Urinary bladder (tissue), 4 donors: ENCODE measurements around the gene FGF11. TPM values are rescaled to one million over a fixed set of nuclear protein-coding genes. Genes with fewer than 3 reads are reported as not detected.

Experiments used
- DNase-seq: peaks from one replicate; pipeline ENCODE4 v3.0.0-alpha.2; 2015; ENCODE audit errors: extremely low spot score
- H3K27ac ChIP-seq: one replicate; pipeline ENCODE4 v1.5.1; 2013; ENCODE audit warnings: low read depth, mild to moderate bottlenecking, moderate library complexity
- H3K36me3 ChIP-seq: one replicate; pipeline ENCODE4 v1.6.1; 2013; ENCODE audit warnings: mild to moderate bottlenecking, moderate library complexity; ENCODE audit not compliant: insufficient read depth
- H3K4me1 ChIP-seq: one replicate; pipeline ENCODE4 v1.6.1; 2013; ENCODE audit warnings: mild to moderate bottlenecking, moderate library complexity; ENCODE audit not compliant: insufficient read depth
- H3K4me3 ChIP-seq: one replicate; pipeline ENCODE4 v1.5.1; 2013; ENCODE audit warnings: low read depth, low read length
- WGBS: extraction: QIAGEN DNeasy Blood & Tissue Kit; methylation state at CpG from one replicate; pipeline ENCODE4 v1.1.7; 2013; 5-methylcytosine and 5-hydroxymethylcytosine counted together
- polyA plus RNA-seq: library from polyadenylated mRNA; stranded (reverse); fragments of 200-250 nt; gene quantifications from one replicate; pipeline ENCODE4 v1.2.3, GENCODE V29; 2013
- total RNA-seq: library from RNA; depleted of rRNA; stranded (reverse); fragments of >200 nt; gene quantifications from one replicate; pipeline ENCODE4 v1.2.3, GENCODE V29; 2014
- donor health status: healthy with polysubstance abuse.
- donor health status: healthy.

The FGF11 gene
- total RNA-seq (2.1 TPM), polyA plus RNA-seq (0.95 TPM)

GRCh38 chr17:7439462-7440112 is at the start of gene FGF11:
FGF11 (plus strand) TSS chr17:7439512; CDS start chr17:7439621, 109 bp downstream.
- H3K4me1 ChIP-seq: peaks cover 2% of the 10 kb centered on the region
- 3% methylated on average over 50 of the region's 50 CpGs for WGBS
- DNase-seq: no peak
- H3K4me3 ChIP-seq: peak within 1 kb of the TSS; percentile 24
- no peaks in the 10 kb centered on the region for H3K36me3 ChIP-seq
- no peak within 1 kb of the TSS for H3K27ac ChIP-seq

GRCh38 chr17:7389924-7390910 is 49.1 kb upstream of the FGF11 start:
- 85% methylated on average over 19 of the region's 19 CpGs for WGBS
- DNase-seq: no peak
- Histone ChIP-seq H3K4me3 (no peak overlapping the region), H3K36me3 (no peaks in the 10 kb centered on the region), H3K4me1 (no peaks in the 10 kb centered on the region), H3K27ac (no peak overlapping the region)

- Histone ChIP-seq H3K36me3 (no peaks in the 10 kb centered on the region), H3K27ac (no peak overlapping the region), H3K4me3 (no peak overlapping the region), H3K4me1 (no peaks in the 10 kb centered on the region)
- 71% methylated on average over 2 of the region's 2 CpGs for WGBS
- DNase-seq: no peak
Measured at GRCh38 chr17:7391307-7391706, 48.0 kb upstream of the FGF11 start.

- Histone ChIP-seq H3K36me3 (no peaks in the 10 kb centered on the region), H3K27ac (no peak overlapping the region), H3K4me1 (no peaks in the 10 kb centered on the region), H3K4me3 (peak overlapping the region; percentile 63)
- DNase-seq: no peak
- 68% methylated on average over 42 of the region's 42 CpGs for WGBS
Measured at GRCh38 chr17:7392696-7393612, 46.4 kb upstream of the FGF11 start.

- Histone ChIP-seq H3K36me3 (no peaks in the 10 kb centered on the region), H3K27ac (peak overlapping the region; percentile 93), H3K4me3 (peak overlapping the region; percentile 63), H3K4me1 (no peaks in the 10 kb centered on the region)
- no peak for DNase-seq
- WGBS: 5% methylated on average over 48 of the region's 48 CpGs
Measured at GRCh38 chr17:7393613-7394451, 45.5 kb upstream of the FGF11 start.

GRCh38 chr17:7394452-7395191 is 44.7 kb upstream of the FGF11 start, which contains the start of gene PLSCR3:
PLSCR3 (minus strand) TSS chr17:7394525; CDS start chr17:7394110, 415 bp downstream.
- under 1% methylated on average over 71 of the region's 71 CpGs for WGBS
- Histone ChIP-seq H3K4me1 (no peaks in the 10 kb centered on the region), H3K36me3 (no peaks in the 10 kb centered on the region), H3K4me3 (peak within 1 kb of the TSS; percentile 63), H3K27ac (peak within 1 kb of the TSS; percentile 97)
- DNase-seq: no peak

GRCh38 chr17:7396147-7396546 is 43.2 kb upstream of the FGF11 start:
- DNase-seq: no peak
- Histone ChIP-seq H3K36me3 (no peaks in the 10 kb centered on the region), H3K27ac (no peak overlapping the region), H3K4me1 (no peaks in the 10 kb centered on the region), H3K4me3 (no peak overlapping the region)
- WGBS: 86% methylated on average over 4 of the region's 4 CpGs

- Histone ChIP-seq H3K4me3 (no peak overlapping the region), H3K27ac (no peak overlapping the region), H3K36me3 (no peaks in the 10 kb centered on the region), H3K4me1 (no peaks in the 10 kb centered on the region)
- DNase-seq: no peak
- WGBS: 95% methylated on average over 2 of the region's 2 CpGs
Measured at GRCh38 chr17:7398612-7399011, 40.7 kb upstream of the FGF11 start.

- no peak for DNase-seq
- 9% methylated on average over 16 of the region's 16 CpGs for WGBS
- Histone ChIP-seq H3K27ac (peak overlapping the region; percentile 60), H3K4me3 (peak overlapping the region; percentile 56), H3K4me1 (no peaks in the 10 kb centered on the region), H3K36me3 (no peaks in the 10 kb centered on the region)
Measured at GRCh38 chr17:7403043-7403726, 36.1 kb upstream of the FGF11 start.

- H3K4me1 ChIP-seq: no peaks in the 10 kb centered on the region
- H3K36me3 ChIP-seq: no peaks in the 10 kb centered on the region
- WGBS: 0% methylated on average over 13 of the region's 13 CpGs
- peak overlapping the region; percentile 56 for H3K4me3 ChIP-seq
- peak overlapping the region; percentile 73 for H3K27ac ChIP-seq
- DNase-seq: no peak
Measured at GRCh38 chr17:7403727-7403976, 35.7 kb upstream of the FGF11 start.

- H3K4me1 ChIP-seq: no peaks in the 10 kb centered on the region
- no peaks in the 10 kb centered on the region for H3K36me3 ChIP-seq
- DNase-seq: peak; percentile 99
- under 1% methylated on average over 49 of the region's 49 CpGs for WGBS
- H3K27ac ChIP-seq: peak within 1 kb of the TSS; percentile 73
- peak within 1 kb of the TSS; percentile 56 for H3K4me3 ChIP-seq
Measured at GRCh38 chr17:7403977-7404736, 35.2 kb upstream of the FGF11 start, which contains the start of gene TMEM256. TMEM256 (minus strand) TSS chr17:7404097; CDS start chr17:7404084, 13 bp downstream.
